ENCODE data around the gene ELMO3.

Gene ELMO3

DNA sequence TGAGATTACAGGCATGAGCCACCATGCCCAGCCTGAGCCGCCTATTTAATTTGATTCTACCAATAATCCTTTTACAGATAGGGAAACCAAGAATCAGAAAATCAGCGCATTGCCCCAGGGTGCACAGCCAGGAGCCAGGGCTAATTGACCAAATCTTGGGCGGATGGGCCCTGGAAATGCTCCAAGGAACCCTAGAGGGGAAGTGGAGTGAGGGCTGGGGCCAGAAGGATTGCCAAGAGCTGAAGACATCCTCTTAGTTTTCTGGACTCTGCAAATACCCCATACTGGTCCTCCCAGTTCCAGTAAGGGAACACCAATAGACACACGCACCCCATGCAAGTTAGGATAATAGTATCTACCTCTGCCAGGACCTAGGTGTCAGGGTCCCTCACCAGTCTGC, 44.5 kb downstream of the ELMO3 start:
- DNase-seq (ENCODE audit: low read depth), result no peak

DNA sequence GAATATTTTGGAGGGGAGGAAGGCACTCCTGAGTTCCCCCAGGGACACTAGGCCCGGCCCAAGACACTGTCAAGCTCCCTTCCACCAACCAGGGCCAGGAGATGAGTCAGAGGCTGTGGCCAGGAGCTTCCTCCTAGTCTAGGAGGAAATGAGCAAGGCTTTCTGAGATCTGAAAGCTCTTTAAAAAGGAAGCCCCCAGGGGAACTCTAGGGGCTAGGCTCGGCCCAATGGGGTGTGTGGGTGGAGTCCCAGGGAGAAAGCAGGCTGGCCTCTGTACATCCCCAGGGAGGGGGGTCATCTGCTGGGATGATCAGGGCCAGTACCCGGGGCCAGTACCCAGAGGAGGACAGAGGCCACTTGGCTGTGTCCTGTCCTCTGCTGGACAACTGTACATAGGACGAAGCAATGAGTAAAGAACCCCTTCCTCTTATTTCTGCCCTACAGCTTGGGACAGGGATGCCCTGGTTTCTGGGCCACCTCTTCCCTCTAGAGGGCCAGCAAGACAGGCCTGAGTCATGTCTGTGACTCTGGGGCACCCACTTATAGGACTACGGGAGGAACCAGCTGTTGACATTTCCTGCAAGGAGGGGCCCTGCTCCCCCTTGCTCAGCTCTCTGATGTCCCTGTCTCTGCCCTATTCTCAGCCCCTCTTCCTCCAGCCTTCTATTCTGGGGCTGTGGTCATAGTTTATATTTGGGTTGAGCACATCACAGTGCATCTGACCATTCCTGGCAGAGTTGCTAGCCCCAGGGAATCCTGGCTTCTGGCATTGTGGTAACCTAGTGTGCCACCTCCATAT, 45.7 kb downstream of the ELMO3 start:
- DNase-seq (ENCODE audit: low read depth), result peak; percentile 86

DNA sequence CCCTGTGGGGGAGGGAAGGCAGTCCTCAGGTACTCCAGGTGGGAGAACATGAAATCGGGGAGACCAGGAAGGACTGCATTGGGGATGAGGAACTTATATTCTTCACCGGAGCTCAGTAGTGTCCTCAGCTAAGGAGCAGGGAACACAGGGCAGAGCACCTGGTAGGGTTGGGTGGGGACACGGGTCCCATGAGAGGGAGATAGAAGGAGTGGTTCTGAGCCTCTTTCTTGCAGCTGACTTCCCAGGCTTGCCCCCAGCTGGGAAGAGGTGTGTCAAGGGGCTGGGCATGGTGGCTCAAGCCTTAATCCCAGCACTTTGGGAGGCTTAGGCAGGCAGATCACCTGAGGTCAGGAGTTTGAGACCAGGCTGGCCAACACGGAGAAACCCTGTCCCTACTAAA, 46.3 kb downstream of the ELMO3 start:
- no peak for DNase-seq (ENCODE audit: low read depth)

DNA sequence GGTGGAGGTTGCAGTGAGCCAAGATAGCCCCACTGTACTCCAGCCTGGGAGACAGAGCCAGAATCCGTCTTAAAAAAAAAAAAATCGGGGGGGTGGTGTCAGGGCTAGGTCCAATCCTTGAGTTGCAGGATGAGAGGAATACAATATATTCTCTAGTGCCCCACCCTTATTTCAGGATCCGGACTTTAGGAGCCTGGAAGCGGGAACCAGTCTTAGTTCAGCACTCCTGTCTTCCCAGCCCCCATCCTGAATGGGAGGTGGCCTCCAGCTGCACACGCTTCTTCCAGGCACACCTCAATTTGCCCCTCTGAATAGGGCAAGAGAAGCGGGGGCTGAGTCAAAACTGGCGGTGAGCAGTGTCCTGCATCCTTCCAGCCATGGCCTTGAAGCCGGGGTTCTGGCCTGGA, 46.7 kb downstream of the ELMO3 start:
- DNase-seq (ENCODE audit: low read depth), result no peak

DNA sequence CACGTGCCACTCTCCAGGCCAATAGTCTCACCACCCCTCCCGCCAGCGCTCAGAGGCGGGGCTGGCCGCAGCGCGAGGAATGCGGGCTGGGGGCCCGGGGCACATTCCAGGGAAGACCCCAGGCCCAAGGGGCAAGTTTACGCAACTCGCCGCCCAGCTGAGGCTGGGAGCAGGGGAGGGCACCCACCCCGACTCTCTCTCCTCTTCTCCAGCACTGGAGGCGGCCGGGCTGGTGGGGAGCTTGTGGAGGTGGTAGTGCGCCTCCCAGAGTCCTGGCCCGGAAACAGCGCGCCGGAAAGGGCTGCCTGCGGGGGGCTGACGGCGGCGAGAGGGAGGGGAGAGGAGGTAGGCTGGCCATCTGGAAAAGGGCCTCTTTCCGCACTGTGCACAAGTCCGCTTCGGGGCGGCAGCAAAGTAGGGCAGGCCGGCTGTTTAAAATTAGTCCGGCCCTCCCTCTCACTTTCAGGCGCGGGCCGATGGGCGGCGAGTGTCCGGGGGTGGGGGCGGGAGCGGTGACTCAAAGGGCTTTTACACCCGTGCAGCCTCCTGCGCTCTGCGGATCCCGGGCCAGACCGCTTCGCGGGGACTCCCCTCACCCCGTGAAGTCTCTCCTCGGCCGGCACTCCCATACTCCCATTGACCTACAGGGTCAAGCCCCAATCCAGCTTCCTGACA, 47.3 kb downstream of the ELMO3 start:
- no peak for DNase-seq (ENCODE audit: low read depth)

DNA sequence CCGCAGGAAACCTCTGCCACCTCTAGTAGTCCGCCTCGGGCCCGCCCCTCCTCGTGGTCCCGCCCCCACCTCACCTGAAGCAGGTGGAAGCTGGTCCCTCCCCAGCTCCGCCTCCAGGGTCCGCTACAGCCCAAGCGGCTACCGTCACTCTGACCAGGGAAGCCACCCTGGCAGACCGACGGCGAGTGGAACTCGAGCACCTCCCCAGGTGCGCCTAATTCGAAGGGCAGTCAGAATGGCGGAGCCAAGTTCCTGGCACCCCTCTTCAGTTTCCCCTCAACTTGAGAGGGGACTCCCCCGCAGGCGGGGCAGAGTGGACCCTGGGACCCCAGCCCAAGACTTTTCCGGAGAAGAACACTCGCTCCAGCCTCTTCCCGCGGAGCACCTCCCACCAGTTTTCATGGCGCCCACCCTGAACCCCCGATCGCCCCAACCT, 47.8 kb downstream of the ELMO3 start:
- DNase-seq (ENCODE audit: low read depth), result no peak

DNA sequence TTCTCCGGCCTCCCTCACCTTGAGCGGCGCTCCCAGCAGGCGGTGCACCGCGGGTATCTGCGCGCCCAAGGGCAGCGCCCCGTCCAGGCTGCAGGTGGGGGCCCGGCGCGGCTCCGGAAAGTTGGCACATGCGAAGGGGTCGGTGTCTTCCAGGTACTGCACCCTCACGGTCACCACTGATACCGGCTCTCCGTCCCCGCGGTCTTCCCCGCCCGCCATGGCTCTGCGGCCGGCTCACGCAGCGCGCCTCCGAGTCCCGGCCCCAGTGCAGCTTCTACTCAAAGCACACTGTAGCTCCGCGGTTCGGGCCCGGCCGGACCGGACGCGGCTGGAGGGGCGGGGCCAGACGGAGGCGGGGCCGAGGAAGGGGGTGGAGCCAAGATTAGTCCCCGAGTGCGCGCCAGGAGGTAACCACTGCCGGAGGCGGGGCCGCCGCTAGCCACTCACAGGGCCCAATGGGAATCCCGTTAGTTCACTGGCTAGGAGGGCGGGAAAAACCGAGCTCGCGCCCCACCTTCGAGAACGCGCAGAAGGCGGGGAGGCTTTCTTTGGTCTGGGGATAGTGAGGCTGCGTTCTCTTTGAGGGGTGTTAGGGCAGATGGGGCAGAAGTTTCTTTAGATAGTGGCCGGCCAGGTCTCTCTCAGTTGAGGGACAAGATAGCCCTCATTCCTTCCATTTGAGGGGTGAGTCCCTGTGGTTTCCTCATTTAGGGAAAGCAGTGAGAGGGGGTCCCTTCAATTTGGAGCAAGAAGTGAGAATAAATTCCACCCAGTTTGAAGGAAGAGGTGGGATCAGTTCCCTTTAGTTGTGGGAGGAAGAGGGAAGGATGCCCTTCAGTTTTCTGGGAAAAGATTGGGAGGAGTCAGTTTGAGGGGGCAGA, 48.5 kb downstream of the ELMO3 start, which contains the start of gene FHOD1:
Gene FHOD1 (minus strand): TSS at position 290 of the 881 bp plus-strand sequence. CDS start 71 bp downstream, at position 219.
- DNase-seq (ENCODE audit: low read depth), result no peak

DNA sequence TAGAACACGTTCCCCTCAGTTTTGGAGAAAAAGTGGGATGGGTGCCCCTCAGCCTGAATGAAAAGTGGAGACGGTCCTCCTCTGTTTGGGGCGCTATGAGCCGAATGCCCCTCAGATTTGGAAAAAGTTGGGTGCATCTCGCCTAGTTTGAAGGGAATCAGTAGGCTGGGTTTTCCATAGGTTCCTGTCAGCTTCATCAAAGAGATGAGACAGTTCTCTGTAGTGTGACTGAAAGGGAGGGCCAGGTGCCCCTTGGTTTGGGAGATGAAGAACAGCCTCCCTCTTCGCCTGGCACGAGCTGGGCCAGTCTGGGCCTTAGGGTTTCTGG, 49.1 kb downstream of the ELMO3 start:
- DNase-seq (ENCODE audit: low read depth), result no peak

DNA sequence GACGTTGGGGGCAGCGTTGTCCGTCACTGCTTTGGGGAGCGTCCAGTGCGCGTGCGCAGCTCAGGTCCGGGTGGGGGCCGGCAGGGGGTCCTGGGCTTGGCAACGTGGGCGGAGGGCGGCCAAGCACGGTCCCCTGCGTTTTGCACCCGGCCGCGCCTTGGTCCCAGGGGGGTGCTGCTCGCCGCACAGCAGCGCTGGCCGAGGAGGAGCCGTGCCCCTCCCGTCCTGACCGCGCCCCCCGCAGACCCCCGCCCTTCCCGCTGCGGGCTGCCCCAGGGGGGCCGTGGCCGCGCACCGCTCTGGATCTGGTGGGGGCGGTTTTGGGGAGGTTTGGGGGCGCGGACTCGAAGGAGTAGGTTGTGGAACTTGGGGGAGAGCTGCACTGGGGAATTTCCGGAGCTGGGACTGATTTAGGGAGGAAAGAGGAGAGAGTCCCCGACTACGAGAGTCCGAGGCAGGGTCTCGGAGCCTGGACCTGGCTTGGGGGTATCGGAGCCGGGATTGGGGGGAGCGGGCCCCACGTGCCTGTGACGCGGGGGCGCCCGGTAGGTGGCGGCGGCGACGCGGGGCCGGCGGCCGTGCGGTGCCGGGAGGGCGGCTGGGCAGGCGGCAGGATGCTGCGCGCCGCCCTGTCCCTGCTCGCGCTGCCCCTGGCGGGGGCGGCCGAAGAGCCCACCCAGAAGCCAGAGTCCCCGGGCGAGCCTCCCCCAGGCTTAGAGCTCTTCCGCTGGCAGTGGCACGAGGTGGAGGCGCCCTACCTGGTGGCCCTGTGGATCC, 49.7 kb downstream of the ELMO3 start, which contains the start of gene SLC9A5:
Gene SLC9A5 (plus strand): TSS at position 579 of the 777 bp plus-strand sequence. CDS start 36 bp downstream, at position 615.
- no peak for DNase-seq (ENCODE audit: low read depth)

DNA sequence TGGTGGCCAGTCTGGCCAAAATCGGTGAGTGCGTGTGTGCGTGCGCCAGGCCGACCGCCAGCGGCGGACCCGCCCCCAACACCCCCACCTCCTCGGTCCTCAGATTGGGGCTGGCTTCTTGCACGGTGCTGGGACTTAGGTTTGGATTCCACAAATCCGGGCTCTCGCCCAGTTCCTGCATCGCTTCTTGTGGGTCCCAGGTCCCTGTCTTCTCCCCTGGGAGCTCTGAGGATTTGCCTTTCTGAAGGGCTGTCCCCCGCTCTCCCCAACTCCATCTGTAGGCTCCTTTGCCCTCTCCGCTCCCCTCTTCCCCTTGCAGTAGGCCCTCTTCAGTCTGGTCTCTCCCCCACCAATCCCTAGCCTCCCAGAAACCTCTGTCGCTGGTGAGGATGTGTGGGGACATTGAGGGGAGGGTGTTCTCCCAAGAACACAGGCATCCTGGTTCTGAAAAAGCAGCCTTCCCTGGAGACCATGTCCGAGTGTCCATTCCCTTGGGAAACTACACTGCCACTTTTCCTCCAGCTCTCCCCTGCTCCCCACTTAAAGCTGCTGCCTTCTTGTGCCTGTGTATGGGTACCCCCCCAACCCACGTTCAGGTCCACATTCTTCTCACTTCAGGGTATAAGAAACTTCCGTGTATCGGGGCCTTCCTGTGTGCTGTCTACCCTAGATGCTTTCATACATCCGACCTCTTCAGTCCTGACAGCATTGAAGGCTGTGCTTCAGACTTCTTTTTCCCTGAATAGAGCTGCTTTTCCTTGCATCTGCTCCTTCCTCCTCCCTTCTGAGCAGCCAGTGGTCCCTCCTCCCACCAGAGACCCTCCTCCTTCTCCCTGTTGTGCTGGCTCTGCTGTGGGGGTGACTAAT, 50.5 kb downstream of the ELMO3 start:
- DNase-seq (ENCODE audit: low read depth), result no peak

DNA sequence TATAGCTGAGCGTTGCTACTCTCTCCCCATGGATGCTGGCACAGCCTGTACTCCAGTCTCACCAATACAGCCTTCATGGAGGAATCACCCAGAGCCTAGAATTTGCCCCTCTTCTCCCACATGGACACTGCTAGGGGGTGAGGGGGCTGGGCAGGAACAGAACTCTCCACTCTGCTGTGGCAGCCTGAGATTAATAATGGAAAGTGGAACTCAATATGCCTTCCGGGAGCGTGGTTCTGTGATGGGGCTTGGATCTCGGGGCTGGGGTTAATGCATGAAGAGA, 51.1 kb downstream of the ELMO3 start:
- DNase-seq (ENCODE audit: low read depth), result no peak

DNA sequence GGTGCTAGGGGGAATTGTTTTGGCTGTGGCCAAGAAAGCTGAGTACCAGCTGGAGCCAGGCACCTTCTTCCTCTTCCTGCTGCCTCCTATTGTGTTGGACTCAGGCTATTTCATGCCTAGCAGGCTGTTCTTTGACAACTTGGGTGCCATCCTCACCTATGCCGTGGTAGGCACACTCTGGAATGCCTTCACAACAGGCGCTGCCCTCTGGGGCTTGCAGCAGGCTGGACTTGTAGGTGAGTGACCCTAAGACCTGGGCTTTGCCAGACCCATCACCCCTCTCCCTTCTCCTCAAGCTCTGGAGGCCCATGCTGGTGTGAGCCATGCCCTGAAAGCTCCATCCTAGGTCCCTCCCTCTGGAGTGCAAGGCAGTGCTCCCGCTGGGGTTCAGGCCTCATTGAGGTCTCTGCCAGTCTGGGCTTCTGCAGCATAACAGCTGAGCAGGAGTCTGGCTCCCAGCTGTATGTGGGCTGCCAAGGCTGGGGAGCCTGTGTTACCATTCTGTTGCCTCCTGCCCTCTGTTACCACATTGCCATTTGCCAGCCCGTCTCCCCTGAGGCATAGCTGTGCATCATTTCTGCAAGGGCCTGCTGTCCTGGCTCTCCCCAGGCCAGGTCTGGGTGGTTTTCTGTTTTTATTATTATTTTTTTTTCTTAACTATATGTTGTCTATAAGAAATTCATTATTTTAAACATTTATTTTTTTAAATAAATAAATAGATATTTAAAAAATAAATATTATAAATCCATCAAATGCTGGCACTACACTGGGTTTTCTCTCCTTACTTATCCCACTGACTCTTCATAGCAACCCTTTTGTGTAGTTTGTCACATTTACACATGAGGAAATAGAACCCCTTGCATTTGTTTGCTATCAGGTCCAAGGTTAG, 53.9 kb downstream of the ELMO3 start:
- DNase-seq (ENCODE audit: low read depth), result no peak

Measured in GM04503 (cell line).